HepG2 (cell line): Measurements from ENCODE around the gene TOB1. TPM values are rescaled to one million over a fixed set of nuclear protein-coding genes. Genes with fewer than 3 reads are reported as not detected.
A peak's percentile ranks its signal among the peaks of the same experiment; 100 is the strongest.

Source experiments
- ATM ChIP-seq: fragments of 450-650 bp; IDR thresholded peaks from 2 replicates; pipeline ENCODE4 v1.7.1; 2017; ENCODE audit warnings: mild to moderate bottlenecking, borderline replicate concordance
- DMAP1 ChIP-seq: IDR thresholded peaks from 2 replicates; pipeline ENCODE4 v1.6.1; 2016
- ESRRA ChIP-seq: sonication (generic); formaldehyde crosslinking; IDR thresholded peaks from 2 replicates; pipeline ENCODE4 v1.5.1; 2020; ENCODE audit warnings: mild to moderate bottlenecking, low read depth, missing genetic modification reagents
- GLI4 ChIP-seq: sonication (generic); formaldehyde crosslinking; IDR thresholded peaks from 2 replicates; pipeline ENCODE4 v1.5.1; 2020; ENCODE audit warnings: missing genetic modification reagents, mild to moderate bottlenecking, moderate library complexity, borderline replicate concordance
- KDM2A ChIP-seq: sonication (generic); formaldehyde crosslinking; IDR thresholded peaks from 2 replicates; pipeline ENCODE4 v1.4.0; 2020; ENCODE audit warnings: low read depth, missing genetic modification reagents, borderline replicate concordance
- MED8 ChIP-seq: sonication (generic); formaldehyde crosslinking; IDR thresholded peaks from 2 replicates; pipeline ENCODE4 v1.8.1; 2023; ENCODE audit warnings: mild to moderate bottlenecking, missing genetic modification reagents; ENCODE audit not compliant: insufficient replicate concordance
- NPAS2 ChIP-seq: sonication (generic); formaldehyde crosslinking; IDR thresholded peaks from 2 replicates; pipeline ENCODE4 v1.8.0; 2022; ENCODE audit warnings: mild to moderate bottlenecking, missing genetic modification reagents, borderline replicate concordance
- NR1H2 ChIP-seq: sonication (generic); formaldehyde crosslinking; IDR thresholded peaks from 2 replicates; pipeline ENCODE4 v1.8.1; 2022; ENCODE audit warnings: low read depth, missing genetic modification reagents, borderline replicate concordance
- NR2F1 ChIP-seq, 2 experiments: fragments of 450-650 bp in 1 of 2; formaldehyde crosslinking in 1 of 2; IDR thresholded peaks; 2 replicates each; pipeline versions ENCODE4 v1.5.0 to v1.6.1; 2016 to 2020; ENCODE audit warnings: mild to moderate bottlenecking in 1 of 2, missing compliant biosample characterization in 1 of 2, missing genetic modification reagents in 1 of 2, moderate library complexity in 1 of 2
- SMAD1 ChIP-seq: sonication (generic); formaldehyde crosslinking; IDR thresholded peaks from 2 replicates; pipeline ENCODE4 v1.4.0; 2020; ENCODE audit warnings: missing genetic modification reagents, low read depth, mild to moderate bottlenecking, borderline replicate concordance
- TP53 ChIP-seq: sonication (generic); formaldehyde crosslinking; conservative IDR thresholded peaks from 2 replicates; pipeline ENCODE4 v1.4.0; 2020; ENCODE audit warnings: missing genetic modification reagents
- XRCC5 ChIP-seq: fragments of 200-400 bp; formaldehyde crosslinking; optimal IDR thresholded peaks from 2 replicates; pipeline ENCODE3; 2017; ENCODE audit warnings: mild to moderate bottlenecking, low read length
- ZBTB7B ChIP-seq: sonication (generic); formaldehyde crosslinking; IDR thresholded peaks from 2 replicates; pipeline ENCODE4 v1.4.0; 2020; ENCODE audit warnings: missing genetic modification reagents
- ZFP36L2 ChIP-seq: sonication (generic); formaldehyde crosslinking; IDR thresholded peaks from 2 replicates; pipeline ENCODE4 v1.4.0; 2020; ENCODE audit warnings: missing genetic modification reagents
- ZNF383 ChIP-seq: sonication (generic); formaldehyde crosslinking; IDR thresholded peaks from 2 replicates; pipeline ENCODE4 v1.4.0; 2020; ENCODE audit warnings: missing genetic modification reagents, mild to moderate bottlenecking, borderline replicate concordance
- ZNF546 ChIP-seq: sonication (generic); formaldehyde crosslinking; conservative IDR thresholded peaks from 2 replicates; pipeline ENCODE4 v1.8.1; 2023; ENCODE audit warnings: mild to moderate bottlenecking, missing genetic modification reagents
- ZNF607 ChIP-seq: sonication (generic); formaldehyde crosslinking; IDR thresholded peaks from 2 replicates; pipeline ENCODE4 v1.5.1; 2020; ENCODE audit warnings: missing genetic modification reagents, mild to moderate bottlenecking, borderline replicate concordance
- ZNF780A ChIP-seq: sonication (generic); formaldehyde crosslinking; IDR thresholded peaks from 2 replicates; pipeline ENCODE4 v1.8.0; 2022; ENCODE audit warnings: mild to moderate bottlenecking, missing genetic modification reagents, moderate library complexity
- ZNF782 ChIP-seq: sonication (generic); formaldehyde crosslinking; IDR thresholded peaks from 2 replicates; pipeline ENCODE4 v1.4.0; 2020; ENCODE audit warnings: missing genetic modification reagents, mild to moderate bottlenecking, borderline replicate concordance
- polyA plus RNA-seq, 8 experiments: library from polyadenylated mRNA; depleted of rRNA in 3 of 8; stranded (reverse) in 7 of 8; unstranded in 1 of 8; fragments of >200 nt; fragmentation: Illumina TruSeq in 4 of 8; extraction: Trizol in 4 of 8; gene quantifications; 2 replicates each; pipeline versions ENCODE4 v1.2.1 to v1.2.3, GENCODE V29; 2011 to 2016; ENCODE audit warnings: low read depth in 4 of 8, missing spikeins in 1 of 8, mixed read lengths in 1 of 8; ENCODE audit not compliant: insufficient read depth in 1 of 8
- total RNA-seq, 5 experiments: library from RNA; depleted of rRNA; stranded (reverse); fragments of >200 nt; fragmentation: Illumina TruSeq; extraction: Trizol; gene quantifications; 2 replicates each; pipeline ENCODE4 v1.2.3, GENCODE V29; 2016; ENCODE audit warnings: low read depth in 1 of 5
- TF ChIP-seq, protein P1 (sequence below): IDR thresholded peaks from 2 replicates; pipeline ENCODE4 v1.6.1; 2012; ENCODE audit warnings: inconsistent platforms
- TF ChIP-seq, protein P2 (sequence below): IDR thresholded peaks from 2 replicates; pipeline ENCODE4 v1.6.1; 2018; ENCODE audit warnings: missing genetic modification reagents
- TF ChIP-seq, protein P3 (sequence below): sonication (generic); formaldehyde crosslinking; IDR thresholded peaks from 2 replicates; pipeline ENCODE4 v1.4.0; 2020; ENCODE audit warnings: missing genetic modification reagents, borderline replicate concordance
- TF ChIP-seq, protein P4 (sequence below): IDR thresholded peaks from 2 replicates; pipeline ENCODE4 v1.6.1; 2016
- TF ChIP-seq, protein P5 (sequence below): sonication (generic); formaldehyde crosslinking; IDR thresholded peaks from 2 replicates; pipeline ENCODE4 v1.5.0; 2020; ENCODE audit warnings: missing genetic modification reagents

The TOB1 gene
- total and polyA plus RNA-seq, 2 of the 13 experiments (the other 11 are each of a cell fraction or from before 2014, with no cell fraction given), result 21.9 to 57.7 TPM

DNA sequence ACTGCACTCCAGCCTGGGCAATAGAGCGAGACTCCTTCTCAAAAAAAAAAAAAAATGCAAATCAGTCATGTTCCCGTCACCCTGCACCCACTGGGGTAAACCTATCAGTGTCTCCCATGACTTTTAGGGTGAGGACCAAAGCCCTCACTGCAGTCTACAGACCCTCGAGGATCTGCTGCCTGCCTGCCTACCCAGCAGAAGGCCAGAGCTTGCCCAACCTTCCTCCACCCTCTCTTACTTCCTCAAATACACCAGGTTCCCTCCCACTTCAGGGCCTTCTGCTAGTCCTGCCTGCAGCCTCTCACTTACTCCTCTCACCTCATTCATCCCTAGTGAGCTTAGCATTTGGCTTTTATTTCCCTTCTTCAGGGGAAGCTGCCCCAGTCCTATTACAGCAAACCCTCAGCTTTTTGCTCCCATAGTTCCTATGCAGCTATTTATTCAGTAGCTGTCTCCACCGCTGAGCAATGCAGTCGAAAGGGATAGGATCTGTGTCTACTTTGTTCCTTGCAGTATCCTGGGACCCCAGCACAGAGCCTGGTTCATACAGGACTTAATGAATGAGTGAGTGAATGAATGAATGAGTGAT, 17.8 kb upstream of the TOB1 start (continued):
- TF ChIP-seq GLI4 (CRISPR knock-in tag), result no peak
- TF ChIP-seq, protein P1, sequence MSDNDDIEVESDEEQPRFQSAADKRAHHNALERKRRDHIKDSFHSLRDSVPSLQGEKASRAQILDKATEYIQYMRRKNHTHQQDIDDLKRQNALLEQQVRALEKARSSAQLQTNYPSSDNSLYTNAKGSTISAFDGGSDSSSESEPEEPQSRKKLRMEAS, result no peak
- peak; percentile 13 for TF ChIP-seq XRCC5
- TF ChIP-seq NR1H2, result 0 out of 2 replicates have a peak, but pooled peaks have one; percentile 47
- TF ChIP-seq TP53 (CRISPR knock-in tag), result no peak
- TF ChIP-seq, protein P2, sequence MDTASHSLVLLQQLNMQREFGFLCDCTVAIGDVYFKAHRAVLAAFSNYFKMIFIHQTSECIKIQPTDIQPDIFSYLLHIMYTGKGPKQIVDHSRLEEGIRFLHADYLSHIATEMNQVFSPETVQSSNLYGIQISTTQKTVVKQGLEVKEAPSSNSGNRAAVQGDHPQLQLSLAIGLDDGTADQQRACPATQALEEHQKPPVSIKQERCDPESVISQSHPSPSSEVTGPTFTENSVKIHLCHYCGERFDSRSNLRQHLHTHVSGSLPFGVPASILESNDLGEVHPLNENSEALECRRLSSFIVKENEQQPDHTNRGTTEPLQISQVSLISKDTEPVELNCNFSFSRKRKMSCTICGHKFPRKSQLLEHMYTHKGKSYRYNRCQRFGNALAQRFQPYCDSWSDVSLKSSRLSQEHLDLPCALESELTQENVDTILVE (CRISPR knock-in tag), result no peak
- TF ChIP-seq ZBTB7B (CRISPR knock-in tag), result no peak
- no peak for TF ChIP-seq ATM
- TF ChIP-seq ZFP36L2, result no peak
- TF ChIP-seq ZNF780A (CRISPR knock-in tag), result no peak
- no peak for TF ChIP-seq SMAD1
- TF ChIP-seq, protein P3, sequence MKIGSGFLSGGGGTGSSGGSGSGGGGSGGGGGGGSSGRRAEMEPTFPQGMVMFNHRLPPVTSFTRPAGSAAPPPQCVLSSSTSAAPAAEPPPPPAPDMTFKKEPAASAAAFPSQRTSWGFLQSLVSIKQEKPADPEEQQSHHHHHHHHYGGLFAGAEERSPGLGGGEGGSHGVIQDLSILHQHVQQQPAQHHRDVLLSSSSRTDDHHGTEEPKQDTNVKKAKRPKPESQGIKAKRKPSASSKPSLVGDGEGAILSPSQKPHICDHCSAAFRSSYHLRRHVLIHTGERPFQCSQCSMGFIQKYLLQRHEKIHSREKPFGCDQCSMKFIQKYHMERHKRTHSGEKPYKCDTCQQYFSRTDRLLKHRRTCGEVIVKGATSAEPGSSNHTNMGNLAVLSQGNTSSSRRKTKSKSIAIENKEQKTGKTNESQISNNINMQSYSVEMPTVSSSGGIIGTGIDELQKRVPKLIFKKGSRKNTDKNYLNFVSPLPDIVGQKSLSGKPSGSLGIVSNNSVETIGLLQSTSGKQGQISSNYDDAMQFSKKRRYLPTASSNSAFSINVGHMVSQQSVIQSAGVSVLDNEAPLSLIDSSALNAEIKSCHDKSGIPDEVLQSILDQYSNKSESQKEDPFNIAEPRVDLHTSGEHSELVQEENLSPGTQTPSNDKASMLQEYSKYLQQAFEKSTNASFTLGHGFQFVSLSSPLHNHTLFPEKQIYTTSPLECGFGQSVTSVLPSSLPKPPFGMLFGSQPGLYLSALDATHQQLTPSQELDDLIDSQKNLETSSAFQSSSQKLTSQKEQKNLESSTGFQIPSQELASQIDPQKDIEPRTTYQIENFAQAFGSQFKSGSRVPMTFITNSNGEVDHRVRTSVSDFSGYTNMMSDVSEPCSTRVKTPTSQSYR (CRISPR knock-in tag), result no peak
- peak; percentile 67; the same call in 1 of the 2 replicates for TF ChIP-seq ZNF546 (CRISPR knock-in tag)
- no peak for TF ChIP-seq ZNF383
- TF ChIP-seq NPAS2, result no peak
- TF ChIP-seq DMAP1 (CRISPR knock-in tag), result no peak
- TF ChIP-seq, protein P4, sequence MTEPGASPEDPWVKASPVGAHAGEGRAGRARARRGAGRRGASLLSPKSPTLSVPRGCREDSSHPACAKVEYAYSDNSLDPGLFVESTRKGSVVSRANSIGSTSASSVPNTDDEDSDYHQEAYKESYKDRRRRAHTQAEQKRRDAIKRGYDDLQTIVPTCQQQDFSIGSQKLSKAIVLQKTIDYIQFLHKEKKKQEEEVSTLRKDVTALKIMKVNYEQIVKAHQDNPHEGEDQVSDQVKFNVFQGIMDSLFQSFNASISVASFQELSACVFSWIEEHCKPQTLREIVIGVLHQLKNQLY, result no peak
- TF ChIP-seq NR2F1 (CRISPR knock-in tag; IDR thresholded peaks at IDR 0.05), result no peak
- no peak for TF ChIP-seq ESRRA (CRISPR knock-in tag)
- no peak for TF ChIP-seq ZNF782 (CRISPR knock-in tag)
- TF ChIP-seq, protein P5, sequence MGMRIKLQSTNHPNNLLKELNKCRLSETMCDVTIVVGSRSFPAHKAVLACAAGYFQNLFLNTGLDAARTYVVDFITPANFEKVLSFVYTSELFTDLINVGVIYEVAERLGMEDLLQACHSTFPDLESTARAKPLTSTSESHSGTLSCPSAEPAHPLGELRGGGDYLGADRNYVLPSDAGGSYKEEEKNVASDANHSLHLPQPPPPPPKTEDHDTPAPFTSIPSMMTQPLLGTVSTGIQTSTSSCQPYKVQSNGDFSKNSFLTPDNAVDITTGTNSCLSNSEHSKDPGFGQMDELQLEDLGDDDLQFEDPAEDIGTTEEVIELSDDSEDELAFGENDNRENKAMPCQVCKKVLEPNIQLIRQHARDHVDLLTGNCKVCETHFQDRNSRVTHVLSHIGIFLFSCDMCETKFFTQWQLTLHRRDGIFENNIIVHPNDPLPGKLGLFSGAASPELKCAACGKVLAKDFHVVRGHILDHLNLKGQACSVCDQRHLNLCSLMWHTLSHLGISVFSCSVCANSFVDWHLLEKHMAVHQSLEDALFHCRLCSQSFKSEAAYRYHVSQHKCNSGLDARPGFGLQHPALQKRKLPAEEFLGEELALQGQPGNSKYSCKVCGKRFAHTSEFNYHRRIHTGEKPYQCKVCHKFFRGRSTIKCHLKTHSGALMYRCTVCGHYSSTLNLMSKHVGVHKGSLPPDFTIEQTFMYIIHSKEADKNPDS (CRISPR knock-in tag), result no peak; the same call in 1 of the 2 replicates
- TF ChIP-seq ZNF607 (CRISPR knock-in tag), result no peak
- peak; percentile 12; the same call in 1 of the 2 replicates for TF ChIP-seq KDM2A (CRISPR knock-in tag)
- no peak for TF ChIP-seq MED8 (CRISPR knock-in tag)
